Peyer's patch (tissue), 4 donors: ENCODE data around the gene PLAAT2. TPM values are rescaled to one million over a fixed set of nuclear protein-coding genes. Genes with fewer than 3 reads are reported as not detected.
A peak's percentile ranks its signal among the peaks of the same experiment; 100 is the strongest.

ENCODE experiments used
- DNase-seq, 3 donors: peaks; one replicate each; pipeline ENCODE4 v3.0.0-alpha.2; 2017 to 2019
- H3K27ac ChIP-seq, 4 donors: fragments of 200-600 bp; sonication (generic); one replicate each; pipeline ENCODE4 v1.5.1; 2016 to 2019
- H3K27me3 ChIP-seq, 2 donors: fragments of 200-600 bp; sonication (generic); one replicate each; pipeline ENCODE4 v1.5.1; 2019
- H3K36me3 ChIP-seq, 3 donors: fragments of 200-600 bp; sonication (generic); one replicate each; pipeline ENCODE4 v1.5.1; 2016 to 2019
- H3K4me1 ChIP-seq, 4 donors: fragments of 200-600 bp; sonication (generic); one replicate each; pipeline ENCODE4 v1.5.1; 2016 to 2019
- H3K4me3 ChIP-seq, 4 donors: fragments of 200-600 bp; sonication (generic); 1 replicate in 3 of 4; 2 replicates in 1 of 4; pipeline ENCODE4 v1.5.1; 2016 to 2019; ENCODE audit warnings: mild to moderate bottlenecking in 1 of 4
- H3K9me3 ChIP-seq, 4 donors: fragments of 200-600 bp; sonication (generic); one replicate each; pipeline ENCODE4 v1.5.1; 2016 to 2019; ENCODE audit warnings: mild to moderate bottlenecking in 1 of 4
- POLR2A ChIP-seq, 2 donors: fragments of 450-650 bp; IDR thresholded peaks; one replicate each; pipeline ENCODE4 v1.5.1; 2017; ENCODE audit warnings: antibody characterized with exemption in 2 of 2, mild to moderate bottlenecking in 2 of 2, moderate library complexity in 2 of 2
- total RNA-seq, 4 donors: library from RNA; depleted of rRNA; stranded (reverse); fragments of >200 nt; gene quantifications; one replicate each; pipeline ENCODE4 v1.1.0, GENCODE V29; 2016
- TF ChIP-seq, protein P1 (sequence below), 6 experiments: fragments of 450-650 bp in 4 of 6; fragments of 200-600 bp in 2 of 6; sonication (generic) in 1 of 6; IDR thresholded peaks; one replicate each; pipeline ENCODE4 v1.5.1; 2017 to 2019; ENCODE audit warnings: antibody characterized with exemption in 6 of 6, mild to moderate bottlenecking in 3 of 6, moderate library complexity in 1 of 6

The PLAAT2 gene
- total RNA-seq, 4 donors from 2014 or later: 13.2 to 144 (median 68.7) TPM

DNA sequence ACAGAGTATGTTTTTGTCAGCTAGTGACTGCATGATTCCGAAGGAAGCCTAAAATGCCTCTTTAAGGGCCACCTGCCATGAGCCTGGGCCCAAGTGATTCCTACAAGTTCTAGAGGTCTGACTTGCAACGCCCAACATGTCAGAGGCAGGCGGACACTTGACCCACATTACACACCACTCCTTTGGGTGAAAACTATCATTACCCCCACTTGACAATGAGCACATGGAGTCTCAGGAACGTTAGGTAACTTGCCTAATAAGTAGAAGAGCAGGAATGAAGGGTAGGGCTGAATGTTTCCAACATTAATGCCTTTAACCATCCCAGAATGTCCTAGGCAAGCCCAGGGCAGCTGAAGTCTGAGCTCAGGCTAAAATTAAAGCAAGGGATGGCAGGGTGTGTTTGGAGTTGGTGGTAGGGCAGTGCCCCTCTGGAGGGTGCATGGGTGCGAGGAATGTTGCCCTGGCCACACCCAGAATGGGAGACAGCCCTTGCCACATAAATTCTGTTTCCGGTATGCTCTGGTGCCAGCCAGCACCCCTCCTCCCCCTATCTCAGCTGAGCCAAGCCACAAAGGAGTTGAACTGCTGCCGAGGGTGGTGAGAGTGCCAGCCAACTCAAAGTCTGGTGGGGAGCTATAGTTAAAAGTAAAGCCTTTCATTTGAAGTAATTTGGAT is 2.5 kb downstream of the PLAAT2 start:
- H3K36me3 ChIP-seq: peaks cover 0 to 5% (median 0%) of the 10 kb centered on the region in 3 donors
- no peaks in the 10 kb centered on the region for H3K27me3 ChIP-seq
- TF ChIP-seq POLR2A (IDR thresholded peaks at IDR 0.05): no peak
- TF ChIP-seq, protein P1, sequence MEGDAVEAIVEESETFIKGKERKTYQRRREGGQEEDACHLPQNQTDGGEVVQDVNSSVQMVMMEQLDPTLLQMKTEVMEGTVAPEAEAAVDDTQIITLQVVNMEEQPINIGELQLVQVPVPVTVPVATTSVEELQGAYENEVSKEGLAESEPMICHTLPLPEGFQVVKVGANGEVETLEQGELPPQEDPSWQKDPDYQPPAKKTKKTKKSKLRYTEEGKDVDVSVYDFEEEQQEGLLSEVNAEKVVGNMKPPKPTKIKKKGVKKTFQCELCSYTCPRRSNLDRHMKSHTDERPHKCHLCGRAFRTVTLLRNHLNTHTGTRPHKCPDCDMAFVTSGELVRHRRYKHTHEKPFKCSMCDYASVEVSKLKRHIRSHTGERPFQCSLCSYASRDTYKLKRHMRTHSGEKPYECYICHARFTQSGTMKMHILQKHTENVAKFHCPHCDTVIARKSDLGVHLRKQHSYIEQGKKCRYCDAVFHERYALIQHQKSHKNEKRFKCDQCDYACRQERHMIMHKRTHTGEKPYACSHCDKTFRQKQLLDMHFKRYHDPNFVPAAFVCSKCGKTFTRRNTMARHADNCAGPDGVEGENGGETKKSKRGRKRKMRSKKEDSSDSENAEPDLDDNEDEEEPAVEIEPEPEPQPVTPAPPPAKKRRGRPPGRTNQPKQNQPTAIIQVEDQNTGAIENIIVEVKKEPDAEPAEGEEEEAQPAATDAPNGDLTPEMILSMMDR (IDR thresholded peaks at IDR 0.05): no peak
- H3K4me3 ChIP-seq: no peak overlapping the region
- H3K9me3 ChIP-seq: no peaks in the 10 kb centered on the region
- peaks cover 0 to 17% (median 6%) of the 10 kb centered on the region in 4 donors for H3K4me1 ChIP-seq
- no peak overlapping the region for H3K27ac ChIP-seq
- DNase-seq: peak in 1 of 3 donors; percentile 42

DNA sequence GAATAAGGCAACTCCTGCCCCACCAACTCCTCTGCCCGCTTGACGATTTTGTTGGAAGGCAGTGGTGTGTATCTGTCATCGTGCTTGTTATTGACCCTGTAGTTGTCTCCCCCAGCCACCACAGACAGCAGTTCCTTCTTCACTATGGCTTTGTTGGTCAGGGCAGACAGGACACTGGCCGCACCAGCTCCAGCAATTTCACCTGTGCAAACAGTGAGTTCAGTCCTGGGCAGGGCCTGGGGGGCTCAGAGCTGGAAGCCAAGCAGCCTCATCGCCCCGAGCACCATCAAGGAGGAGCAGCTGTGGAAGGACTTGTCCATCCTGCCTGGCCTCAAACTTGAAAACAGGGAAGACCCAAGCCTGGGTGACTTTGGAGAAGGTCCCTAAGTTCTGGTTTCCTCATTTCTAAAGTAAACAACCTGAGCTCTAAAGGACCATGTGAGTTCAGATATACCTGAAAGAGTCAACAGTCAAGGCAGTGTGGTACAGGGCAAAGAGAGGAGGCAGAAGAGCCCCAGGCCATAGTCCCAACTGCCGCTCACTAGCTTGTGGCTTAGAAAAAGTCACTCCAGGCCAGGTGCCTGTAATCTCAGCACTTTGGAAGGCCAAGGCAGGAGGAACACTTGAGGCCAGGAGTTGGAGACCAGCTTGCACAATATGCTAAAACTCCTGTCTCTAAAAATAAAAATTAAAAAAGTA is 4.6 kb downstream of the PLAAT2 start:
- Histone ChIP-seq H3K4me1 (peaks cover 0 to under 1% (median 0%) of the 10 kb centered on the region in 4 donors), H3K27me3 (no peaks in the 10 kb centered on the region), H3K36me3 (peaks cover 0 to 5% (median 0%) of the 10 kb centered on the region in 3 donors), H3K9me3 (no peaks in the 10 kb centered on the region), H3K27ac (no peak overlapping the region), H3K4me3 (no peak overlapping the region)
- TF ChIP-seq POLR2A (IDR thresholded peaks at IDR 0.05): no peak
- TF ChIP-seq, protein P1 (IDR thresholded peaks at IDR 0.05): no peak
- DNase-seq: peak in 1 of 3 donors; percentile 34

DNA sequence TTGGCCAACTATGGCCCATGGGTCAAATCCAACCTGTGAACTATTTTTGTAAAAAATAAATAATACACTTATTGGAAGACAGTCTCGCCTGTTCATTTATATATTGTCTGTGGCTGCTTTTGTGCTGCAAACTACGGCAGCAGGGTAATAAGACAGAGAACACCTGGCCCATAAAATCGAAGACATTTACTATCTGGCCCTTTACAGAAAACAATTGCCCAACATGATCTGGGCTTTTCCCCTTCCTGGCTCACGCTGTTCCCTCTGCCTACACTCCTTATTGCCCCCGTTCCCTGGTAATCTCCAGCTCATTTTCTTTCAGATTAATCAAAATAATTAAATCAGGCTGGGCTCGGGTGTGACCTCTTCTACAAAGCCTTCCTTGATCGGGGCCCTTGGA is 5.6 kb downstream of the PLAAT2 start:
- H3K27me3 ChIP-seq: no peaks in the 10 kb centered on the region
- TF ChIP-seq, protein P1 (IDR thresholded peaks at IDR 0.05): no peak
- no peak for TF ChIP-seq POLR2A (IDR thresholded peaks at IDR 0.05)
- H3K36me3 ChIP-seq: peaks cover 0 to 5% (median 0%) of the 10 kb centered on the region in 3 donors
- H3K9me3 ChIP-seq: no peaks in the 10 kb centered on the region
- H3K4me3 ChIP-seq: no peak overlapping the region
- DNase-seq: peak in 1 of 3 donors; percentile 11
- peaks cover 0 to 5% (median 0%) of the 10 kb centered on the region in 4 donors for H3K4me1 ChIP-seq
- H3K27ac ChIP-seq: no peak overlapping the region

DNA sequence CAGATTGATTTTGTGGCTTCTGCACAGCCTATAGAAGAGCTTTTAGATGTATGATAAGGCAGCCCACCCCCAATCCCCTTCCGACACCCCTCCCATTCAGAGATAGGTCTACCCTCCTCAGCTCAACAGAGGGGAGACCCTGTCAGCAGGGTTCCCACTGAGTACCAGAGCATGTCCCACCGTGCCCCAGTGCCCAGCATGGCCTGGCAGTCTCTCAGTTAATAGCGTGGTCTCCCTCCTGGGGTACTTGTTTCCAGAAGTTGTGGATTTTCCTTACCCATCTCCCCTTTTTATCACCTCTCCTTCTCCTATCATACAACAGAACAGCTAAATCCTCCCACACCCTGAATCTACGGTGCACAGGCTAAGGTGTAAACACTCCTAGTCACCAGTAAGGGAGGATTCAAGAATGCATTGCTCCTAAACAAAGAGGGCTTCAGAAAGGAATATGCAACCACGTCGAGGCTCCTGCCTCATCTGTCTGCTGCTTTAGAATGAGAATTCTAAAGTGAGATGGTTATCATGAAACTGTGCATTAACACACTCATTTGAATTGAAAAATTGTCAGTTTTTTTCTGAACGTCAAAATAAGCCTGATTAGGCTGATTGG is 6.7 kb downstream of the PLAAT2 start:
- TF ChIP-seq, protein P1 (IDR thresholded peaks at IDR 0.05): no peak
- TF ChIP-seq POLR2A (IDR thresholded peaks at IDR 0.05): no peak
- H3K27ac ChIP-seq: no peak overlapping the region
- H3K27me3 ChIP-seq: no peaks in the 10 kb centered on the region
- no peak for DNase-seq
- H3K4me3 ChIP-seq: no peak overlapping the region
- H3K9me3 ChIP-seq: no peaks in the 10 kb centered on the region
- peaks cover 0 to 5% (median 2%) of the 10 kb centered on the region in 4 donors for H3K4me1 ChIP-seq
- H3K36me3 ChIP-seq: peaks cover 0 to 5% (median 0%) of the 10 kb centered on the region in 3 donors

DNA sequence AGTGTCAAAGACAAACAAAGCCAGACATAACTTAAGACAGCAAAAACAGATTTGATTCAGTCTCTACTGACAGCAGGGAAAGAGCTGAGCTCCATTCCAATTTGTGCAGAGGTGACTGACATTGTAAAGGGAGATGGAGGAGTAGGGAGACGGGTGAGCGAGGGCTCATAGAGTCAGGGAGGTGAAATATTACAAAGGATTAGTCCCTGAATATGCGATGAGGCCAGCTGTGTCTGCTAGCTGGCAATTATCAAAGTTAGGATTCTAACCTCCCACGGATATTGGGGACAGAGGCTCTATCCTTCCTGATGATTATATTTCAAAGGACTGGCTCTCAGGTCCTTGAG is 8.3 kb downstream of the PLAAT2 start:
- no peak for DNase-seq
- no peak overlapping the region for H3K27ac ChIP-seq
- H3K4me1 ChIP-seq: peaks cover 0 to 5% (median 2%) of the 10 kb centered on the region in 4 donors
- H3K9me3 ChIP-seq: no peaks in the 10 kb centered on the region
- TF ChIP-seq, protein P1 (IDR thresholded peaks at IDR 0.05): no peak
- TF ChIP-seq POLR2A (IDR thresholded peaks at IDR 0.05): no peak
- H3K36me3 ChIP-seq: peaks cover 0 to 5% (median 0%) of the 10 kb centered on the region in 3 donors
- H3K4me3 ChIP-seq: no peak overlapping the region
- H3K27me3 ChIP-seq: no peaks in the 10 kb centered on the region
